OCI-LY1 (cell line): Measurements from ENCODE around the gene PKM.

ENCODE experiments used
- H2AFZ ChIP-seq: fragments of 200-600 bp; sonication (generic), shearing (Covaris generic); 2 replicates; pipeline ENCODE4 v1.6.0; 2014; ENCODE audit warnings: antibody characterized with exemption, mild to moderate bottlenecking, low read length
- H3F3A ChIP-seq: fragments of 200-600 bp; sonication (generic), shearing (Covaris generic); 2 replicates; pipeline ENCODE4 v1.6.0; 2014; ENCODE audit warnings: mild to moderate bottlenecking, antibody characterized with exemption, low read length, moderate library complexity; ENCODE audit not compliant: insufficient read depth
- H3K27ac ChIP-seq: fragments of 200-600 bp; sonication (generic); 2 replicates; pipeline ENCODE4 v1.5.1; 2014; ENCODE audit warnings: low read length, mixed run types, mild to moderate bottlenecking, low read depth; ENCODE audit not compliant: poor library complexity, severe bottlenecking
- H3K27me3 ChIP-seq: fragments of 200-600 bp; sonication (generic); 2 replicates; pipeline ENCODE4 v1.6.0; 2014; ENCODE audit warnings: antibody characterized with exemption, mild to moderate bottlenecking, low read length, moderate library complexity; ENCODE audit not compliant: insufficient read depth
- H3K36me3 ChIP-seq: fragments of 200-600 bp; sonication (generic); 2 replicates; pipeline ENCODE4 v1.6.1; 2014; ENCODE audit warnings: mild to moderate bottlenecking, antibody characterized with exemption, low read length, moderate library complexity, mixed read lengths; ENCODE audit not compliant: insufficient read depth
- H3K4me1 ChIP-seq: fragments of 200-600 bp; sonication (generic); 2 replicates; pipeline ENCODE4 v1.5.1; 2014; ENCODE audit warnings: mild to moderate bottlenecking, low read length, moderate library complexity; ENCODE audit not compliant: insufficient read depth, severe bottlenecking
- H3K4me2 ChIP-seq: fragments of 200-600 bp; sonication (generic), shearing (Covaris generic); 2 replicates; pipeline ENCODE4 v1.6.1; 2014; ENCODE audit warnings: low read length
- H3K4me3 ChIP-seq: fragments of 200-600 bp; sonication (generic); 2 replicates; pipeline ENCODE4 v1.5.1; 2014; ENCODE audit warnings: low read length, low read depth, mild to moderate bottlenecking, mixed read lengths; ENCODE audit not compliant: poor library complexity, severe bottlenecking
- H3K79me2 ChIP-seq: fragments of 200-600 bp; shearing (Covaris generic); 2 replicates; pipeline ENCODE4 v1.6.1; 2016; ENCODE audit warnings: mixed run types, low read length, mixed read lengths; ENCODE audit not compliant: insufficient read depth
- H3K9ac ChIP-seq: fragments of 200-600 bp; sonication (generic), shearing (Covaris generic); 2 replicates; pipeline ENCODE4 v1.6.1; 2014; ENCODE audit warnings: mild to moderate bottlenecking, low read length, mixed read lengths
- H3K9me2 ChIP-seq: fragments of 200-600 bp; sonication (generic), shearing (Covaris generic); 2 replicates; pipeline ENCODE4 v1.6.1; 2014; ENCODE audit warnings: low read depth, mild to moderate bottlenecking, low read length, mixed read lengths
- H3K9me3 ChIP-seq: fragments of 200-600 bp; shearing (Covaris generic); 2 replicates; pipeline ENCODE4 v1.6.1; 2014; ENCODE audit warnings: low read length, mixed read lengths
- H4K20me1 ChIP-seq: fragments of 200-600 bp; sonication (generic), shearing (Covaris generic); 2 replicates; pipeline ENCODE4 v1.6.0; 2016; ENCODE audit warnings: mild to moderate bottlenecking, low read length; ENCODE audit not compliant: insufficient read depth
- CTCF ChIP-seq: fragments of 200-600 bp; sonication (generic), shearing (Covaris generic); IDR thresholded peaks from 2 replicates; pipeline ENCODE4 v1.5.1; 2017; ENCODE audit warnings: mild to moderate bottlenecking, antibody characterized with exemption, low read length, moderate library complexity, mixed read lengths
- EZH2 ChIP-seq: fragments of 200-600 bp; sonication (generic), shearing (Covaris generic); IDR thresholded peaks from 2 replicates; pipeline ENCODE4 v1.8.0; 2017; ENCODE audit warnings: borderline replicate concordance, mixed run types, mild to moderate bottlenecking, antibody characterized with exemption, low read length, moderate library complexity, mixed read lengths

Gene PKM

GRCh38 chr15:72197041-72197459 is 33.9 kb downstream of the PKM start:
- Histone ChIP-seq H2AFZ (no peak overlapping the region), H3K4me1 (peaks cover 5% of the 10 kb centered on the region), H3K27ac (no peak overlapping the region), H4K20me1 (no peaks in the 10 kb centered on the region), H3K9me3 (no peaks in the 10 kb centered on the region), H3K9me2 (no peaks in the 10 kb centered on the region), H3K79me2 (no peaks in the 10 kb centered on the region), H3F3A (0 out of 2 replicates have a peak, but pooled peaks cover 3% of the 10 kb centered on the region), H3K27me3 (no peaks in the 10 kb centered on the region), H3K4me3 (no peak overlapping the region), H3K4me2 (no peak overlapping the region), H3K36me3 (peaks cover 43% of the 10 kb centered on the region), H3K9ac (no peak overlapping the region)
- TF ChIP-seq CTCF (no peak), EZH2 (no peak)

GRCh38 chr15:72196409-72197040 is 34.5 kb downstream of the PKM start:
- H3K4me2 ChIP-seq, result no peak overlapping the region
- H3K9me3 ChIP-seq, result no peaks in the 10 kb centered on the region
- no peak overlapping the region for H3K27ac ChIP-seq
- TF ChIP-seq CTCF (no peak), EZH2 (no peak)
- no peak overlapping the region for H3K9ac ChIP-seq
- no peak overlapping the region for H3K4me3 ChIP-seq
- no peak overlapping the region for H2AFZ ChIP-seq
- H3K4me1 ChIP-seq, result peaks cover 5% of the 10 kb centered on the region
- H3F3A ChIP-seq, result 0 out of 2 replicates have a peak, but pooled peaks cover 3% of the 10 kb centered on the region
- no peaks in the 10 kb centered on the region for H3K79me2 ChIP-seq
- H3K36me3 ChIP-seq, result peaks cover 38% of the 10 kb centered on the region
- H4K20me1 ChIP-seq, result no peaks in the 10 kb centered on the region
- H3K27me3 ChIP-seq, result no peaks in the 10 kb centered on the region
- no peaks in the 10 kb centered on the region for H3K9me2 ChIP-seq

GRCh38 chr15:72195101-72195511 is 35.9 kb downstream of the PKM start:
- Histone ChIP-seq H3K4me2 (peak overlapping the region; percentile 44; the same call in 1 of the 2 replicates), H3K9ac (no peak overlapping the region)
- TF ChIP-seq CTCF (no peak), EZH2 (no peak)

More at GRCh38 chr15:72195101-72195511, 35.9 kb downstream of the PKM start:
- H3K4me1 ChIP-seq, result peaks cover 5% of the 10 kb centered on the region
- H3K27ac ChIP-seq, result no peak overlapping the region
- H2AFZ ChIP-seq, result no peak overlapping the region
- no peaks in the 10 kb centered on the region for H3K9me2 ChIP-seq
- no peaks in the 10 kb centered on the region for H3K27me3 ChIP-seq
- no peaks in the 10 kb centered on the region for H3K79me2 ChIP-seq
- H4K20me1 ChIP-seq, result no peaks in the 10 kb centered on the region
- H3F3A ChIP-seq, result 0 out of 2 replicates have a peak, but pooled peaks cover under 1% of the 10 kb centered on the region
- H3K4me3 ChIP-seq, result no peak overlapping the region
- H3K36me3 ChIP-seq, result peaks cover 24% of the 10 kb centered on the region
- H3K9me3 ChIP-seq, result no peaks in the 10 kb centered on the region
